BE2C (cell line): ENCODE data around the gene FBXL13.
"Not testable (repeated sequence)": the region's sequence is repeated elsewhere in the genome, so short reads cannot be mapped to it uniquely, and the experiment has no call there.

ENCODE experiments used
- DNase-seq: peaks from one replicate; pipeline ENCODE4 v3.0.0-alpha.2; 2020
- H3K27me3 ChIP-seq: fragments of 250-450 bp; sonication (Bioruptor Pico); 2 replicates; pipeline ENCODE4 v1.5.1; 2020; ENCODE audit warnings: mild to moderate bottlenecking
- H3K36me3 ChIP-seq: fragments of 250-450 bp; sonication (Bioruptor Pico); 2 replicates; pipeline ENCODE4 v1.5.1; 2020; ENCODE audit warnings: mild to moderate bottlenecking
- H3K4me1 ChIP-seq: fragments of 250-450 bp; sonication (Bioruptor Pico); 2 replicates; pipeline ENCODE4 v1.5.1; 2020
- H3K4me3 ChIP-seq: 2 replicates; pipeline ENCODE4 v1.5.1; 2011; ENCODE audit warnings: low read depth, low read length
- H3K9me3 ChIP-seq: fragments of 250-450 bp; sonication (Bioruptor Pico); 2 replicates; pipeline ENCODE4 v1.5.1; 2020
- TF ChIP-seq, protein P1 (sequence below): IDR thresholded peaks from 2 replicates; pipeline ENCODE4 v1.5.1; 2012; ENCODE audit warnings: mild to moderate bottlenecking, low read depth, low read length

The FBXL13 gene

DNA sequence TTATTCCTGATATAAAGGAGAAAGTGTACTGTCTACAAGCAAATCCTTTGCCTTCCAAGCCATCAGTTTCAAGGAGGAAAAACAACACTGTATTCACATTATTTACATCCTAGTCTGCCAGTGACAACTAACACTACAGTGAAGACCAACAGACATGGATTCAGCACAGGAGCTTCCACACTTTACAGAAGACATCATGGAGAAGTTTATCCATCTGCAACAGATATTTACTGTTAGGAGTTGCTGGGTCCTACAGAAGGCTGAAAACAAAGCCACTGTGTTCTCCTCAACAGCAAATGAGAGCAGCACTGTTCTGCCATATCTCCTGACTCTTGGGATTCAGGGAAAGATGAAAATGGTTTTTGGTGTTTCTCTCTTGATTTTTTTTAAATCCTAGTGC, 42.4 kb upstream of the FBXL13 start:
- TF ChIP-seq, protein P1, sequence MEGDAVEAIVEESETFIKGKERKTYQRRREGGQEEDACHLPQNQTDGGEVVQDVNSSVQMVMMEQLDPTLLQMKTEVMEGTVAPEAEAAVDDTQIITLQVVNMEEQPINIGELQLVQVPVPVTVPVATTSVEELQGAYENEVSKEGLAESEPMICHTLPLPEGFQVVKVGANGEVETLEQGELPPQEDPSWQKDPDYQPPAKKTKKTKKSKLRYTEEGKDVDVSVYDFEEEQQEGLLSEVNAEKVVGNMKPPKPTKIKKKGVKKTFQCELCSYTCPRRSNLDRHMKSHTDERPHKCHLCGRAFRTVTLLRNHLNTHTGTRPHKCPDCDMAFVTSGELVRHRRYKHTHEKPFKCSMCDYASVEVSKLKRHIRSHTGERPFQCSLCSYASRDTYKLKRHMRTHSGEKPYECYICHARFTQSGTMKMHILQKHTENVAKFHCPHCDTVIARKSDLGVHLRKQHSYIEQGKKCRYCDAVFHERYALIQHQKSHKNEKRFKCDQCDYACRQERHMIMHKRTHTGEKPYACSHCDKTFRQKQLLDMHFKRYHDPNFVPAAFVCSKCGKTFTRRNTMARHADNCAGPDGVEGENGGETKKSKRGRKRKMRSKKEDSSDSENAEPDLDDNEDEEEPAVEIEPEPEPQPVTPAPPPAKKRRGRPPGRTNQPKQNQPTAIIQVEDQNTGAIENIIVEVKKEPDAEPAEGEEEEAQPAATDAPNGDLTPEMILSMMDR, result no peak
- no peaks in the 10 kb centered on the region for H3K27me3 ChIP-seq
- DNase-seq, result no peak
- no peak overlapping the region for H3K4me3 ChIP-seq
- peaks cover 29% of the 10 kb centered on the region for H3K36me3 ChIP-seq
- H3K9me3 ChIP-seq, result no peaks in the 10 kb centered on the region
- H3K4me1 ChIP-seq, result no peaks in the 10 kb centered on the region

DNA sequence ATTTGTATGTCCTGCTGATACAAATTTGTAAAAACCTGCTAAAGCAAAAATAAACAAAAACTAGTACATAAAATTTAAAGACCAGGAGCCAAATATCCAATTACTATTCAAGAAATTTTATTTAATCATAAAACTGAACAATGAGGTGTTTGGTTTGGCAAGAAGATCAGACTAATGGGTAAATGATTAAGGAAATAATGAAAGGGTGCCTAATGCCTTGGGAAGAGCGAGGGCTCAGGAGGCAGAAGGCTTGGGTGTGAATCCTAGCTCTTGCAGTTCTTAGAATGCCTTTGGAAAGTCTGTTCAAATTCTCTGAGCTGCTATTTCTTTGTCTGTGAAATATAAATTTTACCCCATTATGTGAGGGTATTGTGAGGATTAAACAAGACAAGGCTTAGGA, 41.9 kb upstream of the FBXL13 start:
- Histone ChIP-seq H3K27me3 (no peaks in the 10 kb centered on the region), H3K4me1 (no peaks in the 10 kb centered on the region), H3K9me3 (no peaks in the 10 kb centered on the region), H3K4me3 (no peak overlapping the region), H3K36me3 (peaks cover 28% of the 10 kb centered on the region)
- TF ChIP-seq, protein P1, result no peak
- DNase-seq, result no peak

DNA sequence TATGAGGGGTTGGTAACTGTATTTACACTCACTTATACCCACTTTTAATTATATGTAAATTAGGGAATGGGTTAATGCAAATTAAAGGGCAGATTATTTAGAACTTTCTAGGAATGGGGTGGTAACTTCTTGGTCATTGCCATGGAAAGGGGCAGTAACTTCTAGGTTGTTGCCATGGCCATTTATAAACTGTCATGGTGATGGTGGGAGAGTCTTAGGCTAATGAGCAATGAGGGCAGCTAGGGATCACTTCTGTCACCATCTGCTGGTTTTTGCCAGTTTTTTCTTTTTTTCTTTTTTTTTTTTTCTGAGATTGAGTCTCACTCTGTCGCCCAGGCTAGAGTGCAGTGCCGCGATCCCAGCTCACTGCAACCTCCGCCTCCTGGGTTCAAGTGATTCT, 41.2 kb upstream of the FBXL13 start:
- TF ChIP-seq, protein P1, result no peak
- Histone ChIP-seq H3K4me1 (no peaks in the 10 kb centered on the region), H3K4me3 (no peak overlapping the region), H3K9me3 (no peaks in the 10 kb centered on the region), H3K27me3 (no peaks in the 10 kb centered on the region), H3K36me3 (peaks cover 23% of the 10 kb centered on the region)
- no peak for DNase-seq

DNA sequence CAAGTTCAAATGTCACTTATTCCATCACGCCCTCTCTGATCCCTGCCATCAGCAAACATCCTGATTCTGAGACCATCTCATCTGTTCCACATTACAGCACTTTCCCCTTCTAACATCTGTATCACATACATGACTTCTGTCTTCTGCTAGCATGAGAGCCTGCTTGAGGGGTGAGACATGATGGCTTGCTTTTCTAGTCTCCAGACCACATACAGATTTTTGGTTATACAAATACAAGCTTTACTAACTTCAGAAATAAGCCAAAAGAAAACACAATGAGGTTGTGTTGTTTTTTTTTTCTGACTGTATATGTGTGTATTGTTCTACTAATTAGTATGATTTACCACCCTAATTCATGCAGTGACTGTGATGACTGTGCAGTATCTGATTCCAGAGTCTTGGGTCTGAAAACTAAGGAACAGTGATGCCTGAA, 40.0 kb upstream of the FBXL13 start:
- Histone ChIP-seq H3K27me3 (no peaks in the 10 kb centered on the region), H3K4me1 (no peaks in the 10 kb centered on the region), H3K4me3 (no peak overlapping the region), H3K9me3 (no peaks in the 10 kb centered on the region), H3K36me3 (peaks cover 15% of the 10 kb centered on the region)
- DNase-seq, result no peak
- TF ChIP-seq, protein P1, result no peak

DNA sequence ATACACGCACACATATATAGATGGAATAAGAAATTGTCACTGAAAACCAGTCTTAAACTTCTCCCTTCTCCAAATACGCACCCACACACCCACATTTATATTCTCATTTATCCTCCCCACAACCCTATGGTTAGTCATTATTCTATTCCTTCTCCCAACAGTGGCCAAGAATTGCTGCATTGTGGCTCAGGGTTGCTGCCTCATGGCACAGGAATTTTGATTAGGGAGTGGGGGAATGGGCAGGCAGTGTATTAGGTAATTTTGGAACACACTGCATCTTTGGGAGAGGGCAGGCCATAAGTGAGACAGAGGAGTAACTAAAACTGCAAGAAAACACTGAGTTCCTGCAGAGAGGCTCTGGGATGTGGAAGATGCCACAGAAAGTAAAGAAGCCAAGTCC, 38.6 kb upstream of the FBXL13 start:
- H3K4me3 ChIP-seq, result no peak overlapping the region
- DNase-seq, result no peak
- no peaks in the 10 kb centered on the region for H3K4me1 ChIP-seq
- peaks cover 8% of the 10 kb centered on the region for H3K36me3 ChIP-seq
- no peaks in the 10 kb centered on the region for H3K27me3 ChIP-seq
- no peaks in the 10 kb centered on the region for H3K9me3 ChIP-seq
- TF ChIP-seq, protein P1, result no peak

DNA sequence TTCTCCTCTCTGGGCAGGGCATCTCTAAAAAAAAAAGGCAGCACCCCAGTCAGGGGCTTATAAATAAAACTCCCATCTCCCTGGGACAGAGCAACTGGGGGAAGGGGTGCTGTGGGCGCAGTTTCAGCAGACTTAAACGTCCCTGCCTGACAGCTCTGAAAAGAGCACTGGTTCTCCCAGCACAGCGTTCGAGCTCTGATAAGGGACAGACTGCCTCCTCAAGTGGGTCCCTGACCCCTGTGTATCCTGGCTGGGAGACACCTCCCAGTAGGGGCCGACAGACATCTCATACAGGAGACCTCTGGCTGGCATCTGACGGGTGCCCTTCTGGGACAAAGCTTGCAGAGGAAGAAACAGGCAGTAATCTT, 32.1 kb upstream of the FBXL13 start:
- not testable (repeated sequence) for DNase-seq, H3K27me3 ChIP-seq, H3K4me3 ChIP-seq, H3K9me3 ChIP-seq, H3K4me1 ChIP-seq
- peaks cover 19% of the 10 kb centered on the region for H3K36me3 ChIP-seq

DNA sequence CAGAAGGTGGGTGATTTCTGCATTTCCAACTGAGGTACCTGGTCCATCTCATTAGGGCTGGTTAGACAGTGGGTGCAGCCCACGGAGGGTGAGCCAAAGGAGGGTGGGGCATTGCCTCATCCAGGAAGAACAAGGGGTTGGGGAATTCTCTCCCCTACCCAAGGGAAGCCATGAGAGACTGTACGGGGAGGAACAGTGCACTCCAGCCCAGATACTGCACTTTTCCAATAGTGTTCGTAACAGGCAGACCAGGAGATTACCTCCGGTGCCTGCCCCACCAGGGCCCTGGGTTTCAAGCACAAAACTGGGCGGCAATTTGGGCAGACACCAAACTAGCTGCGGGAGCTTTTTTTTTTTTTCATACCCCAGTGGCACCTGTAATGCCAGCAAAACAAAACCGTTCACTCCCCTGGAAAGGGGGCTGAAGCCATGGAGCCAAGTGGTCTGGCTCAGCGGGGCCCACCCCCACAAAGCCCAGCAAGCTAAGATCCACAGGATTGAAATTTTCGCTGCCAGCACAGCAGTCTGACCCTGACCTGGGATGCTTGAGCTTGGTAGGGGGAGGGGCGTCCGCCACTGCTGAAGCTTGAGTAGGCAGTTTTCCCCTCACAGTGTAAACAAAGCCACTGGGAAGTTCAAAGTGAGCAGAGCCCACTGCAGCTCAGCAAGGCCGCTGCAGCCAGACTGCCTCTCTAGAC, 31.6 kb upstream of the FBXL13 start:
- Histone ChIP-seq H3K4me1 (no peaks in the 10 kb centered on the region), H3K27me3 (no peaks in the 10 kb centered on the region), H3K4me3 (no peak overlapping the region), H3K9me3 (no peaks in the 10 kb centered on the region), H3K36me3 (peaks cover 19% of the 10 kb centered on the region)
- no peak for DNase-seq
- TF ChIP-seq, protein P1, result no peak
